Activated T-cell treated with anti-CD3 and anti-CD28 coated beads, Interleukin-2, amount 50 U/mL, for 72 hours (primary cell): ENCODE results near the gene ORC1. TPM values are rescaled to one million over a fixed set of nuclear protein-coding genes. Genes with fewer than 3 reads are reported as not detected.

Experiments used
- ATAC-seq, 2 donors: fragments of 150-1000 bp; cut with Tn5 transposase; replicated peaks in 1 of 2; 2 replicates each; pipeline ENCODE4 v1.10.0; 2021; ENCODE audit warnings: moderate library complexity in 2 of 2, mild to moderate bottlenecking in 1 of 2
- DNase-seq, 2 donors: peaks; one replicate each; pipeline ENCODE4 v3.0.0; 2021 to 2022; ENCODE audit warnings: mixed read lengths in 1 of 2
- H3K27ac Mint-ChIP-seq: one replicate; pipeline ENCODE4 v1.8.0; 2022; ENCODE audit warnings: mild to moderate bottlenecking, moderate library complexity, mixed read lengths
- H3K27me3 Mint-ChIP-seq: one replicate; pipeline ENCODE4 v1.8.0; 2022; ENCODE audit warnings: low read depth, mixed read lengths
- H3K36me3 Mint-ChIP-seq, 2 donors: one replicate each; pipeline ENCODE4 v1.8.0; 2022; ENCODE audit warnings: mixed read lengths in 2 of 2, mild to moderate bottlenecking in 1 of 2; ENCODE audit not compliant: insufficient read depth in 2 of 2
- H3K4me1 Mint-ChIP-seq: one replicate; pipeline ENCODE4 v1.8.0; 2022; ENCODE audit warnings: low read depth, mixed read lengths
- H3K4me3 Mint-ChIP-seq, 2 donors: one replicate each; pipeline ENCODE4 v1.8.0; 2022; ENCODE audit warnings: mild to moderate bottlenecking in 2 of 2, mixed read lengths in 2 of 2, moderate library complexity in 2 of 2
- H3K9me3 Mint-ChIP-seq, 2 donors: one replicate each; pipeline ENCODE4 v1.8.0; 2022; ENCODE audit warnings: mixed read lengths in 2 of 2
- total RNA-seq, 2 donors: library from RNA; stranded (reverse); gene quantifications; one replicate each; pipeline ENCODE4 v1.2.3, GENCODE V29; 2022

ORC1 gene
- 10 to 100 TPM; 37.1 to 43.5 TPM for total RNA-seq

- Mint-ChIP-seq H3K36me3 (peaks cover 25 to 51% of the 10 kb centered on the region in 2 donors), H3K27ac (peak within 1 kb of the TSS; percentile 99), H3K4me3 (peak within 1 kb of the TSS; percentile 99), H3K9me3 (no peaks in the 10 kb centered on the region), H3K4me1 (peaks cover 38% of the 10 kb centered on the region), H3K27me3 (no peaks in the 10 kb centered on the region)
- DNase-seq: peak; percentile 98 to 99
- ATAC-seq: peak; percentile 93 to 95
Measured at GRCh38 chr1:52404116-52404974, at the start of gene ORC1, which contains the start of gene PRPF38A. TSS of gene ORC1 (minus strand) at chr1:52404423. CDS start at chr1:52402223, 2,200 bp downstream. TSS of gene PRPF38A (plus strand) at chr1:52404602. CDS start at chr1:52404750, 148 bp downstream.

DNA sequence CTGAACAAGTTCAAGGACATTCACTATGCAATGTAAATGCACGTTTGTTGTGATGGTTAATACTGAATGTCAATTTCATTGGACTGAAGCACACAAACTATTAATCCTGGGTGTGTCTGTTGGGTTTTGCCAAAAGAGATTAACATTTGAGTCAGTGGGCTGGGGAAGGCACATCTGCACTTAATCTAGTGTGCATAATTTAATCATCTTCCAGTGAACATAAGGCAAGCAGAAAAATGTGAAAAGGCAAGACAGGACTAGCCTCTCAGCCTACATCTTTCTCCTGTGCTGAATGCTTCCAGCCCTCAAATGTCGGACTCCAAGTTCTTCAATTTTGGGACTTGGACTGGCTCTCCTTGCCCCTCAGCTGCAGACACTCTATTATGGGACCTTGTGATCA is 40.2 kb upstream of the ORC1 start:
- no peak overlapping the region for H3K4me3 Mint-ChIP-seq
- ATAC-seq: no peak

DNA sequence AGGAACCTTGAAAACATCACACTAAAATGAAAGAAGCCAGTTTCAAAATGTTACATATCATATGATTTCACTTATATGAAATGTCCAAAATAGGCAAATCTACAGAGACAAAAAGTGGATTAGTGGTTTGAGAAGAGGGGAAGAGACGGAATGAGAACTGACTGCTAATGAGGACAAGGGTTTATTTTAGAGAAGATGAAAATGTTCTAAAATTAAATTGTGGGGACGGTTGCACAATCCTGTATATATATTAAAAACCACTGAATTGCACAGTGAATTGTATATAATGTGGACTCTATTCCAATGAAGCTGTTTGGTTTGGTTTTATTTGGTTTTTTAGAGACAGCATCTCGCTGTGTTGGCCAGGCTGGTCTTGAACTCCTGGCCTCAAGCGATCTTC is 35.8 kb upstream of the ORC1 start:
- DNase-seq (no peak), ATAC-seq (no peak)
- Mint-ChIP-seq H3K9me3 (no peaks in the 10 kb centered on the region), H3K4me1 (no peaks in the 10 kb centered on the region), H3K27me3 (no peaks in the 10 kb centered on the region), H3K4me3 (no peak overlapping the region), H3K36me3 (peaks cover 5 to 17% of the 10 kb centered on the region in 2 donors), H3K27ac (peak overlapping the region; percentile 36)

More for the DNA sequence above, 40.2 kb upstream of the ORC1 start:
- H3K36me3 Mint-ChIP-seq: peaks cover 5 to 12% of the 10 kb centered on the region in 2 donors
- no peaks in the 10 kb centered on the region for H3K9me3 Mint-ChIP-seq
- no peaks in the 10 kb centered on the region for H3K4me1 Mint-ChIP-seq
- H3K27ac Mint-ChIP-seq: no peak overlapping the region
- H3K27me3 Mint-ChIP-seq: no peaks in the 10 kb centered on the region
- DNase-seq: no peak

- no peaks in the 10 kb centered on the region for H3K4me1 Mint-ChIP-seq
- ATAC-seq (no peak), DNase-seq (no peak)
- no peaks in the 10 kb centered on the region for H3K27me3 Mint-ChIP-seq
- no peak overlapping the region for H3K27ac Mint-ChIP-seq
- H3K36me3 Mint-ChIP-seq: peaks cover 2 to 13% of the 10 kb centered on the region in 2 donors
- H3K9me3 Mint-ChIP-seq: no peaks in the 10 kb centered on the region
- no peak overlapping the region for H3K4me3 Mint-ChIP-seq
Measured at GRCh38 chr1:52436817-52437216, 32.6 kb upstream of the ORC1 start.

GRCh38 chr1:52435650-52436049 is 31.4 kb upstream of the ORC1 start:
- Mint-ChIP-seq H3K4me3 (no peak overlapping the region), H3K36me3 (peaks cover 0 to 15% of the 10 kb centered on the region in 2 donors), H3K4me1 (no peaks in the 10 kb centered on the region), H3K27ac (no peak overlapping the region), H3K9me3 (no peaks in the 10 kb centered on the region), H3K27me3 (no peaks in the 10 kb centered on the region)
- ATAC-seq: no peak
- no peak for DNase-seq

- no peaks in the 10 kb centered on the region for H3K9me3 Mint-ChIP-seq
- ATAC-seq: no peak
- no peak overlapping the region for H3K4me3 Mint-ChIP-seq
- peaks cover 0 to 15% of the 10 kb centered on the region in 2 donors for H3K36me3 Mint-ChIP-seq
- DNase-seq: no peak
- H3K27me3 Mint-ChIP-seq: no peaks in the 10 kb centered on the region
- no peak overlapping the region for H3K27ac Mint-ChIP-seq
- no peaks in the 10 kb centered on the region for H3K4me1 Mint-ChIP-seq
Measured at GRCh38 chr1:52435211-52435610, 31.0 kb upstream of the ORC1 start.

DNA sequence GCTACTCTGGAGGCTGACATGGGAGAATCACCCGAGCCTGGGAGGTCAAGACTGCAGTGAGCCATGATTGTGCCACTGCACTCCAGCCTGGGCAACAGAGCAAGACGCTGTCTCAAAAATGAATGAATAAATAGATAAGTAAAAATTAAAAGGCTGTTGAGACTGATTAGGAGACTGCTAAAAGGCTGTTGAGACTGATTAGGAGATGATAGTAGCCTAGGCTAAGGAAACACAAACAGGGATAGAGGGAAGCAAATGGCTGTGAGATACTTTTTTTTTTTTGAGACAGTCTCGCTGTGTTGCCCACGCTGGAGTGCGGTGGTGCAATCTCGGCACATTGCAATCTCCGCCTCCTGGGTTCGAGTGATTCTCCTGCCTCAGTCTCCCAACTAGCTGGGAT is 28.6 kb upstream of the ORC1 start:
- no peaks in the 10 kb centered on the region for H3K4me1 Mint-ChIP-seq
- no peaks in the 10 kb centered on the region for H3K27me3 Mint-ChIP-seq
- H3K9me3 Mint-ChIP-seq: no peaks in the 10 kb centered on the region
- ATAC-seq (no peak), DNase-seq (no peak)
- H3K27ac Mint-ChIP-seq: no peak overlapping the region
- peaks cover 1 to 14% of the 10 kb centered on the region in 2 donors for H3K36me3 Mint-ChIP-seq
- no peak overlapping the region for H3K4me3 Mint-ChIP-seq

DNA sequence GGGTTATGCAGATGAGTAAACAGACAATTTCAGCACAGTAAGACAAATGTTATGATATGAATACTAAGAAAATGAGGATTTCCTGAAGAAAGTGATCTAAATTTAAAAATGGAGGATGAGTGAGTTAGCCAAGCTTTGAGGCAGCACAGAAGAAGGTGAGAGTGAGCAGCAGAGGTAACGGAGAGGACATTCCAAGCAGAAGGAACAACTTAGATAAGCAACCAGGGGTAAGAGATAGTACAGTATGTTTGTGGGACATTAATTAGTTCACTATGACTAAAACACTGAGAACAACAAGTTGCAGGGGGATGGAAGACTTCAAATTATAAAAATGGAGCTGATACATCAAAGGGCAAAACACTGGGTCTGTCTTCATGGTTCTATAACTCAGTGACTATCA is 22.9 kb upstream of the ORC1 start:
- ATAC-seq (no peak), DNase-seq (no peak)
- peaks cover 34% of the 10 kb centered on the region for H3K4me1 Mint-ChIP-seq
- no peak overlapping the region for H3K4me3 Mint-ChIP-seq
- no peaks in the 10 kb centered on the region for H3K9me3 Mint-ChIP-seq
- H3K36me3 Mint-ChIP-seq: peaks cover 8 to 24% of the 10 kb centered on the region in 2 donors
- no peaks in the 10 kb centered on the region for H3K27me3 Mint-ChIP-seq
- H3K27ac Mint-ChIP-seq: peak overlapping the region; percentile 47

DNA sequence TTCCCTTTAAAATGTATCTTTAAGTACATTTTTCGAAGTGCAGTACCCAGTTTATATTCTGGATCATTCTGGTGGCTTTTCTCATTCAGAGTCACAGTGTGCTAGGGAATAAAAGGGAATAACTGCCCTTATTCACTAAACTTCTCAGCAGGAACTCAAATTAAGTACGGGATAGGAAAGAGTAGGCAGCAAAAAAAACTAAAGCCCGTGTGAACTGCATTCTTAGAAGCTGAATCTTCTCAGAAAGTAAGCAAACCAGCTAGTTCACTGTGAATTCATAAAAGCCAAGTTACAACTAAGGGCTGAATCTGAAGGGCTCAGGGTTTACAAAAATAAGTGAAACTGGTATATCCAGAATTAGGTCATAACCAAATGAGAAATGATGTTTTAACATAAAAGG is 22.1 kb upstream of the ORC1 start:
- DNase-seq (no peak), ATAC-seq (no peak)
- peak overlapping the region; percentile 59 for H3K27ac Mint-ChIP-seq
- no peak overlapping the region for H3K4me3 Mint-ChIP-seq
- H3K27me3 Mint-ChIP-seq: no peaks in the 10 kb centered on the region
- H3K4me1 Mint-ChIP-seq: peaks cover 34% of the 10 kb centered on the region
- peaks cover 8 to 24% of the 10 kb centered on the region in 2 donors for H3K36me3 Mint-ChIP-seq
- no peaks in the 10 kb centered on the region for H3K9me3 Mint-ChIP-seq

DNA sequence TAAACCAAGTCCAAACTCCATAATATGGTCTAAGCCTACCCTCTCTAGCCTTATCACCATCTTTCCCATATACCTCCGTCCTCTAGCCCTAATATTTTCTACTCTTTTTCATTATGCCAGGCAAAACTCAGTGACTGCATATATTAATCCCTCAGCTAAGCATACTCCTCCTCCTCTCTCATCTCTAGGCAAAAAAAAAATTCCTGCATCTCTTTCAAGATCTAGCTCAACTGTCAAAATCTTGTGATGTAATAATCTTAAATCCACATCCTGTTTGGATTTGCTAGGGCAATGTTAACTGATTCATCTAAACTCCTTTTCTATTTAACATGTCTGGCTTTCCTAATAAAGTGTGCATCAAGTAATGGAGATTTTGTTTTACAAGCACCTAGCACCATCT is 20.6 kb upstream of the ORC1 start:
- H3K27me3 Mint-ChIP-seq: no peaks in the 10 kb centered on the region
- H3K36me3 Mint-ChIP-seq: peaks cover 8 to 22% of the 10 kb centered on the region in 2 donors
- H3K4me1 Mint-ChIP-seq: peaks cover 36% of the 10 kb centered on the region
- DNase-seq: no peak
- ATAC-seq: no peak
- H3K9me3 Mint-ChIP-seq: no peaks in the 10 kb centered on the region
- peak overlapping the region; percentile 99 for H3K27ac Mint-ChIP-seq
- H3K4me3 Mint-ChIP-seq: peak overlapping the region in 1 of 2 donors; percentile 60

DNA sequence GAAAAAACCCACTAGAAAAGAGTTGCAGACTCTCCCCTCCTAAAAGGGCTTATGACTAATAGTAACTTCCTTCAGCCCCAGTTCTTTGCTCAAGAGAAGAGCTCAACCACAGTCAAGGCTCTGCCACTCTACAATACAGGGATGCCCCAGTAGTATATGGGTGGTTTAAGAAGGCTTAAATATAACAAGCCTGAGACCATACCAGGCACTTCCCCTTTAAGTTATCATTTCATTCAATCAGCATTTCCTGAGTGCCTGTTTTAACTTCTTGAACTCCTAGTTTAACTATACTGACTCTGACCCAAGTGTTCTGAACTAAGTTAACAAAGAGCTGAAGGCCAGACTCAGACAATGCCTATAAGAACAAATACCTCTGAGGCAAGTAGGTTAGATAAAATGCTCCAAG is 20.0 kb upstream of the ORC1 start:
- H3K4me3 Mint-ChIP-seq: peak overlapping the region; percentile 60 to 61
- H3K4me1 Mint-ChIP-seq: peaks cover 42% of the 10 kb centered on the region
- no peaks in the 10 kb centered on the region for H3K27me3 Mint-ChIP-seq
- peak in 1 of 2 donors; percentile 14 for DNase-seq
- peak overlapping the region; percentile 99 for H3K27ac Mint-ChIP-seq
- peaks cover 8 to 27% of the 10 kb centered on the region in 2 donors for H3K36me3 Mint-ChIP-seq
- no peaks in the 10 kb centered on the region for H3K9me3 Mint-ChIP-seq
- ATAC-seq: peak; percentile 93

- ATAC-seq: peak; percentile 86 to 91
- peaks cover 8 to 28% of the 10 kb centered on the region in 2 donors for H3K36me3 Mint-ChIP-seq
- peaks cover 42% of the 10 kb centered on the region for H3K4me1 Mint-ChIP-seq
- peak overlapping the region; percentile 99 for H3K27ac Mint-ChIP-seq
- H3K27me3 Mint-ChIP-seq: no peaks in the 10 kb centered on the region
- peak overlapping the region; percentile 60 to 61 for H3K4me3 Mint-ChIP-seq
- DNase-seq: peak; percentile 66 to 70
- H3K9me3 Mint-ChIP-seq: no peaks in the 10 kb centered on the region
Measured at GRCh38 chr1:52423771-52424170, 19.5 kb upstream of the ORC1 start.

GRCh38 chr1:52423055-52423454 is 18.8 kb upstream of the ORC1 start:
- ATAC-seq: no peak
- Mint-ChIP-seq H3K9me3 (no peaks in the 10 kb centered on the region), H3K4me3 (no peak overlapping the region), H3K36me3 (peaks cover 8 to 29% of the 10 kb centered on the region in 2 donors), H3K27me3 (no peaks in the 10 kb centered on the region), H3K4me1 (peaks cover 42% of the 10 kb centered on the region), H3K27ac (peak overlapping the region; percentile 87)
- DNase-seq: no peak
